ENCODE measurements around the gene ATP8B2.
"Not testable (repeated sequence)": the region's sequence is repeated elsewhere in the genome, so short reads cannot be mapped to it uniquely, and the experiment has no call there.

DNA sequence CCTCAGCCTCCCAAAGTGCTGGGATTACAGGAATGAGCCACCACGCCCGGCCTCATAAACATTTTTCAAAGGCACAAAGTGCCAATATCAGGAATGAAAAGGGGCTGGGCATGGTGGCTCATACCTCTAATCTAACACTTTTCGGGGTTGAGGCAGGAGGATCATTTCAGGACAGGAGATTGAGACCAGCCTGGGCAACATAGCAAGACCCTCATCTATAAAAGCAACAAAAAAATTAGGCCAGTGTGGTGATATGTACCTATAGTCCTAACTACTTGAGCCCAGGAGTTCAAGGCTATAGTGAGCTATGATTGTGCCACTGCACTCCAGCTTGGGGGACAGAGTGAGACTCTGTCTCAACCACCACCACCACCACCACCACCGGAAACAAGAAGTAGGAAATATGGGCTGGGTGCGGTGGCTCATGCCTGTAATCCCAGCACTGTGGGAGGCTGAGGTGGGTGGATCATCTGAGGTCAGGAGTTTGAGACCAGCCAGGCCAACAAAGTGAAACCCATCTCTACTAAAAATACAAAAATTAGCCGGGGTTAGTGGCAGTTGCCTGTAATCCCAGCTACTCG is 48.5 kb downstream of the ATP8B2 start:
- TF ChIP-seq, protein P1, sequence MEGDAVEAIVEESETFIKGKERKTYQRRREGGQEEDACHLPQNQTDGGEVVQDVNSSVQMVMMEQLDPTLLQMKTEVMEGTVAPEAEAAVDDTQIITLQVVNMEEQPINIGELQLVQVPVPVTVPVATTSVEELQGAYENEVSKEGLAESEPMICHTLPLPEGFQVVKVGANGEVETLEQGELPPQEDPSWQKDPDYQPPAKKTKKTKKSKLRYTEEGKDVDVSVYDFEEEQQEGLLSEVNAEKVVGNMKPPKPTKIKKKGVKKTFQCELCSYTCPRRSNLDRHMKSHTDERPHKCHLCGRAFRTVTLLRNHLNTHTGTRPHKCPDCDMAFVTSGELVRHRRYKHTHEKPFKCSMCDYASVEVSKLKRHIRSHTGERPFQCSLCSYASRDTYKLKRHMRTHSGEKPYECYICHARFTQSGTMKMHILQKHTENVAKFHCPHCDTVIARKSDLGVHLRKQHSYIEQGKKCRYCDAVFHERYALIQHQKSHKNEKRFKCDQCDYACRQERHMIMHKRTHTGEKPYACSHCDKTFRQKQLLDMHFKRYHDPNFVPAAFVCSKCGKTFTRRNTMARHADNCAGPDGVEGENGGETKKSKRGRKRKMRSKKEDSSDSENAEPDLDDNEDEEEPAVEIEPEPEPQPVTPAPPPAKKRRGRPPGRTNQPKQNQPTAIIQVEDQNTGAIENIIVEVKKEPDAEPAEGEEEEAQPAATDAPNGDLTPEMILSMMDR (IDR thresholded peaks at IDR 0.05 in 4 of 5, conservative IDR thresholded peaks at IDR 0.05 in 1 of 5): not testable (repeated sequence)
- TF ChIP-seq POLR2A (IDR thresholded peaks at IDR 0.05): not testable (repeated sequence)

Data from gastrocnemius medialis (tissue), 4 donors.